Spleen (tissue), 7 donors: ENCODE data around the gene MYO1D.

ENCODE experiments used
- CTCF ChIP-seq, 11 experiments: fragments of 200-600 bp in 7 of 11; fragments of 450-650 bp in 4 of 11; sonication (generic) in 4 of 11; IDR thresholded peaks in 8 of 11; conservative IDR thresholded peaks in 3 of 11; 1 replicate in 7 of 11; 2 replicates in 4 of 11; pipeline versions ENCODE4 v1.4.0 to v1.8.0; 2016 to 2021; ENCODE audit warnings: antibody characterized with exemption in 11 of 11, inconsistent platforms in 4 of 11, mild to moderate bottlenecking in 1 of 11
- POLR2A ChIP-seq, 3 donors: fragments of 450-650 bp; IDR thresholded peaks; one replicate each; pipeline ENCODE4 v1.5.1; 2017; ENCODE audit warnings: antibody characterized with exemption in 3 of 3, mild to moderate bottlenecking in 1 of 3
- POLR2AphosphoS5 ChIP-seq, 3 donors: sonication (generic); formaldehyde crosslinking; IDR thresholded peaks; one replicate each; pipeline ENCODE4 v1.5.1; 2017; ENCODE audit warnings: antibody characterized with exemption in 3 of 3
- donor health status: DM: no; HTN: no; CAD: no; lungs with moderate emphysema.
- donor health status: DM: no; HTN: no; CAD: no.
- donor health status: DM: no; HTN: no; CAD: no.

GRCh38 chr17:32836527-32836926, 40.4 kb downstream of the MYO1D start:
- TF ChIP-seq POLR2A (IDR thresholded peaks at IDR 0.05) = no peak
- no peak for TF ChIP-seq CTCF (IDR thresholded peaks at IDR 0.05 in 8 of 11, conservative IDR thresholded peaks at IDR 0.05 in 3 of 11)
- TF ChIP-seq POLR2AphosphoS5 (IDR thresholded peaks at IDR 0.05) = no peak
